ENCODE measurements around the gene ACAD9. TPM values are rescaled to one million over a fixed set of nuclear protein-coding genes. Genes with fewer than 3 reads are reported as not detected.

Gene ACAD9
- total and polyA plus RNA-seq, 7 donors, result 16.2 to 40.5 (median 32.3) TPM

- Histone ChIP-seq H3K4me1 (no peaks in the 10 kb centered on the region), H3K4me3 (no peak overlapping the region), H3K36me3 (no peaks in the 10 kb centered on the region), H3K27ac (no peak overlapping the region), H3K27me3 (no peaks in the 10 kb centered on the region), H3K9me3 (no peaks in the 10 kb centered on the region)
- 78 to 88% methylated on average over 7 of the region's 7 CpGs for WGBS, 2 donors
- DNase-seq, result no peak
- intact Hi-C loops (cut with DNase I), result no loop called here
- no peak for TF ChIP-seq CTCF (IDR thresholded peaks at IDR 0.05)
- no peak for TF ChIP-seq POLR2A (IDR thresholded peaks at IDR 0.05)
- TF ChIP-seq EP300 (IDR thresholded peaks at IDR 0.05), result no peak
- no peak for TF ChIP-seq POLR2AphosphoS5 (IDR thresholded peaks at IDR 0.05)
Measured at GRCh38 chr3:128946411-128946810, 67.0 kb downstream of the ACAD9 start.

GRCh38 chr3:128949158-128949557 lies 69.7 kb downstream of the ACAD9 start:
- 96 to 97% methylated on average over 3 of the region's 3 CpGs for WGBS, 2 donors
- TF ChIP-seq CTCF (IDR thresholded peaks at IDR 0.05) (no peak), EP300 (IDR thresholded peaks at IDR 0.05) (no peak), POLR2A (IDR thresholded peaks at IDR 0.05) (no peak), POLR2AphosphoS5 (IDR thresholded peaks at IDR 0.05) (no peak)
- intact Hi-C loops (cut with DNase I), result no loop called here
- no peaks in the 10 kb centered on the region for H3K4me1 ChIP-seq
- no peak overlapping the region for H3K4me3 ChIP-seq
- H3K27ac ChIP-seq, result no peak overlapping the region
- no peaks in the 10 kb centered on the region for H3K9me3 ChIP-seq
- H3K27me3 ChIP-seq, result no peaks in the 10 kb centered on the region
- H3K36me3 ChIP-seq, result no peaks in the 10 kb centered on the region
- no peak for DNase-seq

GRCh38 chr3:128950223-128950938 lies 71.0 kb downstream of the ACAD9 start:
- H3K4me3 ChIP-seq, result no peak overlapping the region
- no peaks in the 10 kb centered on the region for H3K4me1 ChIP-seq
- H3K27ac ChIP-seq, result no peak overlapping the region
- no peaks in the 10 kb centered on the region for H3K27me3 ChIP-seq
- no peaks in the 10 kb centered on the region for H3K36me3 ChIP-seq
- no peak for DNase-seq
- intact Hi-C loops (cut with DNase I), result no loop called here
- no peaks in the 10 kb centered on the region for H3K9me3 ChIP-seq
- 68 to 72% methylated on average over 15 of the region's 15 CpGs for WGBS, 2 donors
- TF ChIP-seq POLR2AphosphoS5 (IDR thresholded peaks at IDR 0.05), result no peak
- no peak for TF ChIP-seq CTCF (IDR thresholded peaks at IDR 0.05)
- no peak for TF ChIP-seq EP300 (IDR thresholded peaks at IDR 0.05)
- no peak for TF ChIP-seq POLR2A (IDR thresholded peaks at IDR 0.05)

GRCh38 chr3:128956440-128956839 lies 77.0 kb downstream of the ACAD9 start:
- Histone ChIP-seq H3K4me3 (no peak overlapping the region), H3K27ac (no peak overlapping the region), H3K9me3 (no peaks in the 10 kb centered on the region), H3K36me3 (no peaks in the 10 kb centered on the region), H3K27me3 (no peaks in the 10 kb centered on the region), H3K4me1 (no peaks in the 10 kb centered on the region)
- TF ChIP-seq EP300 (IDR thresholded peaks at IDR 0.05) (no peak), CTCF (IDR thresholded peaks at IDR 0.05) (no peak), POLR2AphosphoS5 (IDR thresholded peaks at IDR 0.05) (no peak), POLR2A (IDR thresholded peaks at IDR 0.05) (no peak)
- no peak for DNase-seq
- WGBS, 2 donors, result 98 to 100% methylated on average over 2 of the region's 2 CpGs
- intact Hi-C loops (cut with DNase I), result no loop called here

Small RNA genes within 50 kb of the gene (small RNA-seq; reads per million reads assigned to genes)
- 0 reads per million in 3 donors for gene AC112484.4

Other genes starting within 250 kb of the ACAD9 start
- gene RPN1, start 228.8 kb upstream of the ACAD9 start, total RNA-seq, result 100 to 1,000 TPM; 115 to 158 (median 143) TPM
- gene RPN1, start 228.8 kb upstream of the ACAD9 start, polyA plus RNA-seq, result 100 to 1,000 TPM in 1 of 3 donors, 10 to 100 TPM in 2; 33.6 to 220 (median 55.7) TPM
- gene RAB7A, start 153.4 kb upstream of the ACAD9 start, total RNA-seq, result 10 to 100 TPM; 73.6 to 100.0 (median 86.8) TPM
- 100 to 1,000 TPM; 159 to 275 (median 172) TPM for gene RAB7A, start 153.4 kb upstream of the ACAD9 start, polyA plus RNA-seq
- gene CFAP92, start 114.5 kb downstream of the ACAD9 start, total RNA-seq, result under 1 TPM in 3 of 4 donors, not detected in 1; under 0.01 to 0.83 (median 0.33) TPM
- gene CFAP92, start 114.5 kb downstream of the ACAD9 start, polyA plus RNA-seq, result 1 to 10 TPM in 1 of 3 donors, under 1 TPM in 1, not detected in 1; 0.61 to 1.2 TPM
- 10 to 100 TPM in 1 of 4 donors, 1 to 10 TPM in 3; 4.6 to 15.0 (median 5.3) TPM for gene EFCC1, start 121.7 kb downstream of the ACAD9 start, total RNA-seq
- gene EFCC1, start 121.7 kb downstream of the ACAD9 start, polyA plus RNA-seq, result 1 to 10 TPM in 2 of 3 donors, under 1 TPM in 1; 0.46 to 2.4 (median 1.9) TPM
- gene GP9, start 181.2 kb downstream of the ACAD9 start, total RNA-seq, result not detected
- under 1 TPM in 1 of 3 donors, not detected in 2; 0.26 TPM for gene GP9, start 181.2 kb downstream of the ACAD9 start, polyA plus RNA-seq
- 1 to 10 TPM; 2.8 to 5.8 (median 4.0) TPM for gene RAB43, start 242.2 kb downstream of the ACAD9 start, total RNA-seq
- gene RAB43, start 242.2 kb downstream of the ACAD9 start, polyA plus RNA-seq, result 10 to 100 TPM in 2 of 3 donors, 1 to 10 TPM in 1; 9.6 to 31.3 (median 10.9) TPM

Measured in sigmoid colon (tissue), 7 donors.